Measurements from ENCODE around the gene SGTB. TPM values are rescaled to one million over a fixed set of nuclear protein-coding genes. Genes with fewer than 3 reads are reported as not detected.

The SGTB gene
- polyA plus RNA-seq, 1 donor (not counting 4 experiments of a cell fraction or from before 2014, with no cell fraction given), result 10.4 TPM

DNA sequence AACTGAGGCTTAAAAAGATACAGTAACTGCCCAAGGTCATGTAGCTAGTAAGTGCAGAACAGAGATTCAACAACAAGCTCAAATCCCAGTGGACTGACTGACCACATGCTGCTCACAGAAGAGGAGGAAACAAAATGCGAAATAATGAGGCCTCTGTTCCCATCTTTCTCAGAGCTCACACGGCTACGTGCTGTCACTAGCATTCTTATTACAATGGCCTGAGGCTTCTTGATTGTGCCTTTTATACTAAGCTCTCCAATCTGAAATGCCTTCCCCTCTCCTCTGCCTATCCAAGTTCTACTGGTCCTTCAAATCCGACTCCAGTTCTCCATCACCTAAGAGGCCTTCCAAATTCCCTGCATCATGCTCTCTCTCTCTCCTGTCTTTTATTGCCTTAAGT lies 26.0 kb downstream of the SGTB start:
- FAIRE-seq (no peak), DNase-seq (ENCODE audit: low read depth, low spot score) (no peak)
- Histone ChIP-seq H3K9ac (ENCODE audit: control insufficient read depth, extremely low read depth, insufficient read depth, low read length) (no peak overlapping the region), H3K27me3 (ENCODE audit: control insufficient read depth, extremely low read depth, insufficient read depth, low read length) (no peaks in the 10 kb centered on the region), H3K9me3 (ENCODE audit: control insufficient read depth, low read depth, low read length) (no peaks in the 10 kb centered on the region), H4K20me1 (ENCODE audit: control insufficient read depth, extremely low read depth, insufficient read depth, low read length) (no peaks in the 10 kb centered on the region), H2AFZ (ENCODE audit: control insufficient read depth, low read length) (no peak overlapping the region), H3K9me1 (ENCODE audit: control insufficient read depth, extremely low read depth, insufficient read depth, low read length) (no peaks in the 10 kb centered on the region), H3K27ac (ENCODE audit: control insufficient read depth, insufficient read depth, low read length) (no peak overlapping the region), H3K4me2 (ENCODE audit: control insufficient read depth, extremely low read depth, insufficient read depth, low read depth, low read length) (no peak overlapping the region), H3K4me1 (ENCODE audit: control insufficient read depth, extremely low read depth, insufficient read depth, low read length) (no peaks in the 10 kb centered on the region), H3K79me2 (ENCODE audit: control insufficient read depth, insufficient read depth, low read length) (no peaks in the 10 kb centered on the region), H3K4me3 (ENCODE audit: control insufficient read depth in 2 of 3, extremely low read depth in 1 of 3, insufficient read depth in 2 of 3, low read depth in 1 of 3, low read length in 3 of 3) (no peak overlapping the region), H3K36me3 (ENCODE audit: control insufficient read depth in 2 of 2, extremely low read depth in 1 of 2, insufficient read depth in 2 of 2, low read length in 2 of 2) (peaks cover 0 to 1% of the 10 kb centered on the region in 2 experiments)
- dilution Hi-C loops (cut with MboI; ENCODE audit: extremely low pct_ligation_motif_present, low sequenced_read_pairs), result no loop called here
- no peak for TF ChIP-seq EZH2 (IDR thresholded peaks at IDR 0.05; ENCODE audit: low read length)
- TF ChIP-seq, protein P1, sequence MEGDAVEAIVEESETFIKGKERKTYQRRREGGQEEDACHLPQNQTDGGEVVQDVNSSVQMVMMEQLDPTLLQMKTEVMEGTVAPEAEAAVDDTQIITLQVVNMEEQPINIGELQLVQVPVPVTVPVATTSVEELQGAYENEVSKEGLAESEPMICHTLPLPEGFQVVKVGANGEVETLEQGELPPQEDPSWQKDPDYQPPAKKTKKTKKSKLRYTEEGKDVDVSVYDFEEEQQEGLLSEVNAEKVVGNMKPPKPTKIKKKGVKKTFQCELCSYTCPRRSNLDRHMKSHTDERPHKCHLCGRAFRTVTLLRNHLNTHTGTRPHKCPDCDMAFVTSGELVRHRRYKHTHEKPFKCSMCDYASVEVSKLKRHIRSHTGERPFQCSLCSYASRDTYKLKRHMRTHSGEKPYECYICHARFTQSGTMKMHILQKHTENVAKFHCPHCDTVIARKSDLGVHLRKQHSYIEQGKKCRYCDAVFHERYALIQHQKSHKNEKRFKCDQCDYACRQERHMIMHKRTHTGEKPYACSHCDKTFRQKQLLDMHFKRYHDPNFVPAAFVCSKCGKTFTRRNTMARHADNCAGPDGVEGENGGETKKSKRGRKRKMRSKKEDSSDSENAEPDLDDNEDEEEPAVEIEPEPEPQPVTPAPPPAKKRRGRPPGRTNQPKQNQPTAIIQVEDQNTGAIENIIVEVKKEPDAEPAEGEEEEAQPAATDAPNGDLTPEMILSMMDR (optimal IDR thresholded peaks at IDR 0.05 in 1 of 3, IDR thresholded peaks at IDR 0.05 in 1 of 3, conservative IDR thresholded peaks at IDR 0.05 in 1 of 3; ENCODE audit: extremely low read depth in 1 of 3, insufficient read depth in 2 of 3, low read length in 3 of 3), result no peak

GRCh38 chr5:65695162-65695755 lies 26.6 kb downstream of the SGTB start:
- dilution Hi-C loops (cut with MboI; ENCODE audit: extremely low pct_ligation_motif_present, low sequenced_read_pairs), result no loop called here
- FAIRE-seq (no peak), DNase-seq (ENCODE audit: low read depth, low spot score) (no peak)
- Histone ChIP-seq H3K27ac (ENCODE audit: control insufficient read depth, insufficient read depth, low read length) (no peak overlapping the region), H3K9me1 (ENCODE audit: control insufficient read depth, extremely low read depth, insufficient read depth, low read length) (no peaks in the 10 kb centered on the region), H3K4me2 (ENCODE audit: control insufficient read depth, extremely low read depth, insufficient read depth, low read depth, low read length) (no peak overlapping the region), H3K9me3 (ENCODE audit: control insufficient read depth, low read depth, low read length) (no peaks in the 10 kb centered on the region), H4K20me1 (ENCODE audit: control insufficient read depth, extremely low read depth, insufficient read depth, low read length) (no peaks in the 10 kb centered on the region), H3K9ac (ENCODE audit: control insufficient read depth, extremely low read depth, insufficient read depth, low read length) (no peak overlapping the region), H3K79me2 (ENCODE audit: control insufficient read depth, insufficient read depth, low read length) (no peaks in the 10 kb centered on the region), H3K27me3 (ENCODE audit: control insufficient read depth, extremely low read depth, insufficient read depth, low read length) (no peaks in the 10 kb centered on the region), H3K4me1 (ENCODE audit: control insufficient read depth, extremely low read depth, insufficient read depth, low read length) (no peaks in the 10 kb centered on the region), H2AFZ (ENCODE audit: control insufficient read depth, low read length) (no peak overlapping the region), H3K36me3 (ENCODE audit: control insufficient read depth in 2 of 2, extremely low read depth in 1 of 2, insufficient read depth in 2 of 2, low read length in 2 of 2) (peaks cover 0 to 1% of the 10 kb centered on the region in 2 experiments), H3K4me3 (ENCODE audit: control insufficient read depth in 2 of 3, extremely low read depth in 1 of 3, insufficient read depth in 2 of 3, low read depth in 1 of 3, low read length in 3 of 3) (no peak overlapping the region)
- TF ChIP-seq, protein P1 (optimal IDR thresholded peaks at IDR 0.05 in 1 of 3, IDR thresholded peaks at IDR 0.05 in 1 of 3, conservative IDR thresholded peaks at IDR 0.05 in 1 of 3; ENCODE audit: extremely low read depth in 1 of 3, insufficient read depth in 2 of 3, low read length in 3 of 3), result no peak
- TF ChIP-seq EZH2 (IDR thresholded peaks at IDR 0.05; ENCODE audit: low read length), result no peak

All from keratinocyte (primary cell).